GM20000 (cell line): ENCODE measurements around the gene HNRNPM.

Source experiments
- DNase-seq: peaks from one replicate; pipeline ENCODE4 v3.0.0; 2012; ENCODE audit warnings: low spot score
- CTCF ChIP-seq: IDR thresholded peaks from 2 replicates; pipeline ENCODE4 v1.5.1; 2012; ENCODE audit warnings: mild to moderate bottlenecking, control low read depth; ENCODE audit errors: extremely low read depth, missing control alignments

The HNRNPM gene

DNA sequence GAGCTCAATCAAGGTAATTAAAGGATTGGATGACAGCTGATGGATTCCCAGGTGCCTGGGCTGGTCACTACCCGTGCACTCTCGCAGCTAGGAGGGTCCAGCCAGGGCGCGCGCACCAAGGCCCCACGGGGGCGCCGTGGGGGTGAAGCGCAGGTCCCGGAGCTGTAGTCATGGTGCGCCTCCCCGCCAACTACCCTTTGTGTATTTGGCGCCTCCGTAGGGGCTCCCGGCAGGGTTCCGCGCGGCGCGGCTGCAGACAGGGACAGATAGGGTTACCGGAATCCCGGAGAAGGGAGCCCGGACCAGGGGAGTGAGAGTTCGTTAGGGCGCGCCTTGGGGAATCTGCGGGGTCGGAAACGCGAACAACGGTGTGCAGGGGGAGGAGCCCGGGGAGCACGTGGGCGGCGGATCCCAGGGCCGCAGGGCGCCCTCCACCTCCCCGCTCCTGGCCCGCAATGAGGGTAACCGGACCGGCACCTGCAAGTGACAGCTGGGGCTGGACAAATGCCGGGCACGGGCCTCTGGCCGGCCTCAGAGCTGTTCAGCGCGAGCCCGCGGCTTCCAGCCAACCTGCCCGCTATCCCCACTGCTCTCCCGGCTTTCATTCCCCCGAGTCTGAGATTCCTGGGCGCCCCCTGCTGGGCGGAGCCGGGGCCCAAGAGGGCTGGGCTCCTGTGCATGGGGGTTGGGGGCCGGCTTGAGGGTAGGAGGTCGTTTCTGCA lies 61.1 kb downstream of the HNRNPM start:
- peak; percentile 90 for DNase-seq
- TF ChIP-seq CTCF, result peak; percentile 88

DNA sequence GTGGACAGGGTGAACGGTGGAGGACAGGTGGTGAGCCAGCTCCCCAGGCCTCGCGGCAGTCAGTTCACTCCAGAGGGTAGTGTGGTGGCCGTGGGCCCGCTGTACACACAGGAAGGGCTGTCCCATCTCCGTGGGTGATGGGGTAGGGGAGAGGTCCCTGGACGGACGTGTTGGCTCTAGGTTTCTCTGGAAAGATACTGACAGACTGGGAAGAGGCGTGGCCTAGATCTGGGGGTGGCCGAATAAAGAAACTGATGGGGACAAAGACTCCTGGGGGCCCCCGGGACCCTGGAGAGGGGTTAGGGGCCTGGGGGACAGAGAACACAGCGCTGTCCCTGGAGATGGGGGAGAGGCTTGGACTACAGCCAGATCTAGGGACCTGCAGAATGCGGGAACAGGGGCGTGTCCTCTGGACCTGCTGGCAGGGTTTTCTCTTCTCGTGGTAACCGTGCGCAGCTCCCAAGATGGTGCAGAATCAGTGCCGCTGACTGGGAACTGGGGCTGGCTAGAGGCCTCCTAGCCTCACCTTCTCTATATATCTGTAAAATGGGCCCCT lies 61.7 kb downstream of the HNRNPM start:
- TF ChIP-seq CTCF, result no peak
- no peak for DNase-seq

DNA sequence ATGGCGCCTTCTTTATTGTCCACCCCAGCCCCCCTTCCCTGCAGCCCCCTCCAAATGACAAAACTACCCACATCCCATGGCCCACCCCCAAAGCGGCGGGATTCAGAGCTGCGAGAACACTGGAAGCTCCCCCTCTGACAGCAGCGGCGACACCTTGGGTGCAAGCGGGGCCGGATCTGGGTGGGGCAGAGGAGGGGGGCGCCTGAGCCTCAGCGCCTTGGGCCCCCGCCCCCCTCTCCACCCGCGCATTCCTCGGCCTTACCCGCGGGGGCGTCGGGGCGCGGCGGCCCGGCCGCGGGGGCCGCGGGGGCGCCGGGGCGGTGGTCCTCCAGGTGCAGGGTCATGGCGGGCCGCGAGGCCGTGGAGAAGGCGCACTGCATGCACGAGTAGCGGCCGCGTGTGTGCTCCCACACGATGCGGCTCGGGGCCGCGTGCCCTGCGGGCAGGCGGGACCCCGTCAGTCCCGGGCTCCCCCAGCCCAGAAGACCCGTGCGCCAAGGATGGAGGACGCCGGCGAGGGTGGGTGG lies 65.9 kb downstream of the HNRNPM start:
- no peak for TF ChIP-seq CTCF
- DNase-seq, result no peak

DNA sequence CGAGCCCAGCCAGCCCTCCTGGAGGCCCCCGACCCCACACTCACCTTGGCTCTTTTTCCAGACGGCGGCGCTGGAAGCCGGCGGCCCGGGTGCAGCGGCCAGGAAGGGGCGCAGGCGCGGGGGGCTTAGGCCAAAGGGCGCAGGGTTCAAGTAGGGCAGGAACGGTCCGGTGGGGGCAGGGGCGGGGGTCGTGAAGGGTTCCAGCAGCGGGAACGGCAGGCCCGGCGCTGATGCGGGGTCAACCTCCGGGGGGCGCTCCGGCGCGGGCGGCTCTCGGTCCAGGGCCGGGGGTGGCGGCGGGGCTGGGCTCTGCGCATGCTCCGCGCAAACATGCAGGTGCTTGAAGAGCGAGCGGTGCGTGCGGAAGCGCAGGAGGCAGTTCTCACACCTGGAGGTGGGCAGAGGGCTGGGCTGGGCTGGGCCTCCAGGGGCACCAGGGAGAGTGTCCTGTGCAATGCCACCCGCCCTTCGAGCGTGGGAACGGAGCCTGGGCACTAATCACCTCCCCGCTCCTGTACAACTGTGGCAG lies 66.9 kb downstream of the HNRNPM start:
- no peak for DNase-seq
- no peak for TF ChIP-seq CTCF

DNA sequence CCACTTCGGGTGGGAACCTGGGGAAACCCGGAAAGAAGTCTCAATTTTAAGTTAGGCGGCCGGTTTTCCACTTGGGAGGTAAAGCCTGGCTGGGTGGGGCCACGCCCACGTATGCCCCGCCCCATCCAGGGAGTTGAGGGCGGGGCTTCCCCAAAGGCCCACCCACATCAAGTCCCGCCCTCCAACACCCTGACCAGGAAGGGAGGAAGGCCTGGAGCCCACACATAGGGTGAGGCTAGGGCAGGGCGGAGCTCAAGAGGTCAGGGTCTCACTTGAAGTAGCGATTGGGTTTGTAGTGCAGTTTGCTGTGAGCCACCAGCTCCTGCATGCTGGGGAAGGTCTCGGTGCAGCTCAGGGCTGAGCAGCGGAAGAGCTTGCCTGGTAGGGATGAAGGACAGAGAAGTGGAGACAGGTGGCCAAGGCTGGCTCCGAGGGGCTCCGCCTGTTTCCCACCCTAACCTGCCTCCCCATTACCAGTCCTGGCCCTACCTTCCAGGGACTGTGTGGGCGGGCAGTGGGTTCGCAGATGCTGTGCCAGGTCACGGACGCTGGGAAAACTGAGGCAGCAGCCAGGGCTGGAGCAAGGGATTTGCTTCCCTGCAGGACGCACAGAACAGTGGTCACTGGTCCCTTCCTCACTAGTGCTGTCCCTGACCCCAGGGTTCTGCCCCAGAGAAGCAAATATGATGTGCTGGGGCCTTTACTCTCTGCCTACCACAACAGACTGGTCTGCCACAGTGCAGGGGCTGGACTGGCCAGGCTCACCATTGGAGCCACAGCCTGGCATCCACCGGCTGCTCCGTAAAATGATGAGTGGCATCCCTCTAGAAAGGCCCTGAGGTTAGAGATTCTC lies 67.6 kb downstream of the HNRNPM start:
- no peak for TF ChIP-seq CTCF
- DNase-seq, result no peak

DNA sequence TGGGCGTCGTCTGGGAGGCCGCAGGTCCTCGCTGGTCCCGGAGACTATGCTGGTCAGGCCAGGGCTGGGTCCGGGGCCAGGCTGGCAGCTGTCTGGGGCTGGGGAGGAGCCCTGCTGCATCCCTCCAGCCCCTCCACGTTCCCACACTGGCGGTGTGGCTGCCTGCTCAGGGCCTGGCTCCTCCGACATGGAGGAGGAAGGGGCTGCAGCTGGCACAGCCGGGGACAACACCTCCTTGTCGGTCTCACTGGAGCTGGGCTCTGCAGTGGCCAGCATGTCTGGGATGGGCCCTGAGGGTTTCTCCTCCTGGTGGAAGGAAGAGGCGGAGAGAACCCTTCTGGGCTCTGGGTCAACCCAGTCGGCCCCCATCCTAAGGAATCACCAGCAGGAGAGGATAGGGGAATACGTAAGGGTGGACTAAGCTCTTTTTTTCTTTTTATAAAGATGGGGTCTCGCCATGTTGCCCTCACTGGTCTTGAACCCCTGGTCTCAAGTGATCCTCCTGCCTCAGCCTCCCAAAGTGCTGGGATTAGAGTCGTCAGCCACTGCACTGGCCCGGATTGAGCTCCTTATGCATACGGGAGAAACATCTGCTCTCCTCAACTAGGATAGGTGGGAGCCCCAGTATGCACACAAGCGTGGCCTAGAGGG lies 68.4 kb downstream of the HNRNPM start:
- TF ChIP-seq CTCF, result no peak
- no peak for DNase-seq
